Neural progenitor cell (in vitro differentiated cells): ENCODE data around the gene GPATCH4.

Source experiments
- CTCF ChIP-seq: fragments of 200-600 bp; sonication (generic); IDR thresholded peaks from 2 replicates; pipeline ENCODE4 v1.5.1; 2017; ENCODE audit warnings: antibody characterized with exemption, mild to moderate bottlenecking
- EZH2 ChIP-seq: fragments of 200-600 bp; sonication (generic); IDR thresholded peaks from 2 replicates; pipeline ENCODE4 v1.6.1; 2017; ENCODE audit warnings: antibody characterized with exemption, mild to moderate bottlenecking, moderate library complexity

GRCh38 chr1:156560585-156561163, 40.6 kb downstream of the GPATCH4 start:
- TF ChIP-seq EZH2 (no peak), CTCF (no peak)
